Heart right ventricle (tissue), 16 donors: ENCODE data around the gene FHAD1. TPM values are rescaled to one million over a fixed set of nuclear protein-coding genes. Genes with fewer than 3 reads are reported as not detected.
"Not testable (repeated sequence)": the region's sequence is repeated elsewhere in the genome, so short reads cannot be mapped to it uniquely, and the experiment has no call there.

ENCODE experiments used
- ATAC-seq, 8 donors: fragments of 200-7000 bp; cut with Tn5 transposase; one replicate each; pipeline ENCODE4 v1.9.1; 2020; ENCODE audit warnings: mild to moderate bottlenecking in 8 of 8, moderate library complexity in 8 of 8, moderate number of reproducible peaks in 1 of 8
- DNase-seq, 2 donors: peaks; one replicate each; pipeline ENCODE4 v3.0.0-alpha.2; 2020
- H3K27ac ChIP-seq, 10 donors: fragments of 200-600 bp; sonication (generic) in 2 of 10; one replicate each; pipeline versions ENCODE4 v1.5.0 to v1.8.0; 2020 to 2022; ENCODE audit warnings: mild to moderate bottlenecking in 3 of 10
- H3K27me3 ChIP-seq, 7 donors: fragments of 200-600 bp; one replicate each; pipeline ENCODE4 v1.8.0; 2021 to 2022; ENCODE audit warnings: mild to moderate bottlenecking in 2 of 7
- H3K36me3 ChIP-seq, 9 donors: fragments of 200-600 bp; sonication (generic) in 1 of 9; one replicate each; pipeline versions ENCODE4 v1.5.0 to v1.8.0; 2020 to 2022; ENCODE audit warnings: mild to moderate bottlenecking in 2 of 9
- H3K4me1 ChIP-seq, 9 donors: fragments of 200-600 bp; sonication (generic) in 1 of 9; one replicate each; pipeline versions ENCODE4 v1.5.0 to v1.8.0; 2020 to 2022; ENCODE audit warnings: mild to moderate bottlenecking in 4 of 9
- H3K4me3 ChIP-seq, 10 donors: fragments of 200-600 bp; sonication (generic) in 2 of 10; one replicate each; pipeline versions ENCODE4 v1.5.0 to v1.8.0; 2020 to 2022; ENCODE audit warnings: mild to moderate bottlenecking in 7 of 10, moderate library complexity in 2 of 10
- H3K9me3 ChIP-seq, 11 donors: fragments of 200-600 bp in 10 of 11; sonication (generic) in 2 of 11; one replicate each; pipeline versions ENCODE4 v1.5.0 to v1.8.0; 2013 to 2022; ENCODE audit warnings: mild to moderate bottlenecking in 2 of 11, control low read depth in 1 of 11, moderate library complexity in 1 of 11
- CTCF ChIP-seq, 9 donors: fragments of 200-600 bp; sonication (generic) in 2 of 9; IDR thresholded peaks; one replicate each; pipeline versions ENCODE4 v1.5.0 to v1.8.0; 2021 to 2022; ENCODE audit warnings: antibody characterized with exemption in 9 of 9, mild to moderate bottlenecking in 5 of 9, moderate library complexity in 1 of 9
- WGBS, 2 donors: extraction: QIAGEN DNeasy Blood & Tissue Kit; methylation state at CpG; one replicate each; pipeline ENCODE4 v1.1.7; 2013; ENCODE audit warnings: inconsistent platforms in 1 of 2; 5-methylcytosine and 5-hydroxymethylcytosine counted together
- intact Hi-C, 10 donors: fragments of 100-400 bp; cut with DNase I; formaldehyde crosslinking; loops; one replicate each; pipeline versions ENCODE4 v1.11.1 to v1.14.2; 2022
- polyA plus RNA-seq, 2 donors: library from polyadenylated mRNA; stranded (reverse); fragments of 200-250 nt; gene quantifications; one replicate each; pipeline ENCODE4 v1.2.3, GENCODE V29; 2013
- total RNA-seq, 10 donors: library from RNA; stranded (reverse); fragmentation: NEBNext Ultra II Directional in 3 of 10; extraction: Animal tissue kit (Norgen Biotek cat#: 25700) in 3 of 10; gene quantifications; one replicate each; pipeline versions ENCODE4 v1.2.1 to v1.2.4, GENCODE V29; 2021 to 2023
- donor health status: Arrhythmogenic right ventricular cardiomyopathy.
- donor health status: ischemic (EF 13 %, LVEDD 7.1; RV severe dilation, severe dysfunction).
- donor health status: healthy with polysubstance abuse.
- donor health status: DM: no; HTN: yes; CAD: no.
- donor health status: DM: no; HTN: no; CAD: no.
- donor health status: ischemic (EF 25% LVEDD 6.9; RV normal size, moderate dysfunction).
- donor health status: ischemic (EF 25% LVEDD 5.7; RV mildly dilated, moderate dysfunction).
- donor health status: healthy.
- donor health status: DM: yes; HTN: yes; CAD: no.
- donor health status: Ischemic cardiomyopathy.
- donor health status: ischemic (EF 35%, LVEDD 5.7; RV mildly dilated, moderate dysfunction).
- donor health status: nonischemic (EF 11% LVEDD 7.7; RV severe dilation, severe dysfunction).
- donor health status: DM: yes; HTN: yes; CAD: no.
- donor health status: PGD.
- donor health status: ischemic (EF 29% LVEDD 5.4; RV normal size, mild dysfunction).
- donor health status: nonischemic (EF 23%, LVEDD 6.1; RV moderate dilation, normal function).

Gene FHAD1
- total and polyA plus RNA-seq, 12 donors: 0.06 to 1.0 (median 0.12) TPM; not detected in 5

- H3K27ac ChIP-seq: no peak overlapping the region
- H3K4me3 ChIP-seq: no peak overlapping the region
- peak; percentile 71 to 91 (median 87) for TF ChIP-seq CTCF (IDR thresholded peaks at IDR 0.05)
- intact Hi-C loops: loop anchor here in 8 of 10 donors (1.0 to 10.0 kb wide), 5 partner anchors 150 to 178 kb away; partner anchors contain the start of gene TMEM51 (in 1 of the 8)
- ATAC-seq (peak in 5 of 8 donors; percentile 39 to 57 (median 52)), DNase-seq (peak; percentile 55 to 66)
- H3K9me3 ChIP-seq: no peaks in the 10 kb centered on the region
- H3K4me1 ChIP-seq: no peaks in the 10 kb centered on the region
- WGBS, 2 donors: 31 to 34% methylated on average over 15 of the region's 15 CpGs
- peaks cover 0 to 4% (median 0%) of the 10 kb centered on the region in 7 donors for H3K27me3 ChIP-seq
- no peaks in the 10 kb centered on the region for H3K36me3 ChIP-seq
Measured at GRCh38 chr1:15304708-15305467, 57.9 kb downstream of the FHAD1 start.

GRCh38 chr1:15305468-15305770, 58.4 kb downstream of the FHAD1 start:
- Histone ChIP-seq H3K36me3 (no peaks in the 10 kb centered on the region), H3K27me3 (peaks cover 0 to 4% (median 0%) of the 10 kb centered on the region in 7 donors), H3K4me3 (no peak overlapping the region), H3K27ac (no peak overlapping the region), H3K9me3 (no peaks in the 10 kb centered on the region), H3K4me1 (no peaks in the 10 kb centered on the region)
- intact Hi-C loops: loop anchor here in 6 of 10 donors (1.0 to 10.0 kb wide), 4 partner anchors 151 to 179 kb away; partner anchors contain the start of gene TMEM51 (in 1 of the 6)
- TF ChIP-seq CTCF (IDR thresholded peaks at IDR 0.05): no peak
- ATAC-seq: no peak
- DNase-seq: no peak
- WGBS, 2 donors: 62 to 72% methylated on average over 7 of the region's 7 CpGs

- H3K9me3 ChIP-seq, H3K4me3 ChIP-seq, DNase-seq, H3K36me3 ChIP-seq, H3K4me1 ChIP-seq, H3K27me3 ChIP-seq, ATAC-seq, H3K27ac ChIP-seq: not testable (repeated sequence)
- WGBS, 2 donors: 50 to 77% methylated on average over 1 of the region's 1 CpG
- intact Hi-C loops: loop anchor here in 2 of 10 donors (2.0 to 10.0 kb wide), 2 partner anchors 152 to 178 kb away; partner anchors contain the start of gene TMEM51 (in 1 of the 2)
Measured at GRCh38 chr1:15306352-15306751, 59.3 kb downstream of the FHAD1 start.

- intact Hi-C loops: loop anchor here in 1 of 10 donors (10.0 kb wide), 1 partner anchor 153 kb away; the partner anchor contains the start of gene TMEM51
- Histone ChIP-seq H3K9me3 (peaks cover 0 to 11% (median 0%) of the 10 kb centered on the region in 11 donors), H3K27me3 (peaks cover 0 to 4% (median 0%) of the 10 kb centered on the region in 7 donors), H3K27ac (no peak overlapping the region), H3K4me1 (no peaks in the 10 kb centered on the region), H3K4me3 (no peak overlapping the region), H3K36me3 (no peaks in the 10 kb centered on the region)
- ATAC-seq (no peak), DNase-seq (no peak)
- TF ChIP-seq CTCF (IDR thresholded peaks at IDR 0.05): no peak
- WGBS, 2 donors: 74 to 100% methylated on average over 1 of the region's 1 CpG
Measured at GRCh38 chr1:15308135-15308534, 61.1 kb downstream of the FHAD1 start.

- H3K27me3 ChIP-seq: peaks cover 0 to 4% (median 0%) of the 10 kb centered on the region in 7 donors
- DNase-seq (no peak), ATAC-seq (no peak)
- intact Hi-C loops: loop anchor here in 1 of 10 donors (10.0 kb wide), 1 partner anchor 154 kb away; the partner anchor contains the start of gene TMEM51
- 73 to 88% methylated on average over 6 of the region's 6 CpGs for WGBS, 2 donors
- no peak overlapping the region for H3K4me3 ChIP-seq
- peaks cover 0 to 11% (median 0%) of the 10 kb centered on the region in 11 donors for H3K9me3 ChIP-seq
- no peak overlapping the region for H3K27ac ChIP-seq
- H3K4me1 ChIP-seq: no peaks in the 10 kb centered on the region
- H3K36me3 ChIP-seq: no peaks in the 10 kb centered on the region
- no peak for TF ChIP-seq CTCF (IDR thresholded peaks at IDR 0.05)
Measured at GRCh38 chr1:15308621-15309027, 61.6 kb downstream of the FHAD1 start.
